Panc1 (cell line): ENCODE data around the gene USH2A. TPM values are rescaled to one million over a fixed set of nuclear protein-coding genes. Genes with fewer than 3 reads are reported as not detected.

ENCODE experiments used
- ATAC-seq: fragments of 200-7000 bp; cut with Tn5 transposase; 2 replicates; pipeline ENCODE4 v1.9.1; 2020; ENCODE audit warnings: mild to moderate bottlenecking, moderate library complexity
- BruUV-seq: library from RNA; stranded (reverse); fragments of 400-500 nt; replicated peaks from 2 replicates; lab custom pipeline; 2021; lab: Mats Ljungman, UMichigan
- CTCF ChIA-PET: fragments of 300-600 bp; sonication (Branson Sonifier 250); formaldehyde crosslinking; loops from one replicate; lab custom pipeline; 2022; ENCODE audit warnings: antibody characterized with exemption; lab: Charles Lee
- POLR2A ChIA-PET: fragments of 300-600 bp; sonication (Branson Sonifier 250); formaldehyde crosslinking; loops from one replicate; lab custom pipeline; 2022; ENCODE audit warnings: antibody characterized with exemption; lab: Charles Lee
- DNase-seq: peaks from one replicate; pipeline ENCODE4 v3.0.0-alpha.2; 2010; ENCODE audit warnings: low read depth, low spot score
- H3K27ac ChIP-seq: 2 replicates; pipeline ENCODE4 v1.5.1; 2011; ENCODE audit warnings: mild to moderate bottlenecking, low read length, inconsistent platforms
- H3K27me3 ChIP-seq: fragments of 200-500 bp; sonication (Bioruptor generic); 2 replicates; pipeline ENCODE4 v1.6.0; 2014; ENCODE audit warnings: low read length, inconsistent platforms; ENCODE audit not compliant: control insufficient read depth, insufficient read depth
- H3K36me3 ChIP-seq: fragments of 200-500 bp; sonication (Bioruptor generic); 2 replicates; pipeline ENCODE4 v1.5.1; 2014; ENCODE audit warnings: inconsistent platforms, mild to moderate bottlenecking, low read length, moderate library complexity; ENCODE audit not compliant: control insufficient read depth, insufficient read depth
- H3K4me1 ChIP-seq: 2 replicates; pipeline ENCODE4 v1.5.1; 2011; ENCODE audit warnings: inconsistent platforms, mild to moderate bottlenecking, low read length, moderate library complexity; ENCODE audit not compliant: control insufficient read depth, insufficient read depth
- H3K4me3 ChIP-seq, 2 experiments: 2 replicates each; pipeline ENCODE4 v1.5.1; 2011 to 2012; ENCODE audit warnings: low read depth in 2 of 2, low read length in 2 of 2, mild to moderate bottlenecking in 2 of 2, inconsistent platforms in 1 of 2, moderate library complexity in 1 of 2
- H3K9me3 ChIP-seq: fragments of 200-500 bp; sonication (Bioruptor generic); 2 replicates; pipeline ENCODE4 v1.5.1; 2014; ENCODE audit warnings: low read depth, mild to moderate bottlenecking, inconsistent platforms, low read length, moderate library complexity; ENCODE audit not compliant: control insufficient read depth, insufficient read depth
- CTCF ChIP-seq: fragments of 450-650 bp; IDR thresholded peaks from 2 replicates; pipeline ENCODE4 v1.5.1; 2017; ENCODE audit warnings: mild to moderate bottlenecking
- POLR2AphosphoS5 ChIP-seq: IDR thresholded peaks from 2 replicates; pipeline ENCODE4 v1.6.1; 2012; ENCODE audit warnings: mild to moderate bottlenecking, low read depth, low read length, moderate library complexity
- REST ChIP-seq, 2 experiments: IDR thresholded peaks; 2 replicates each; pipeline ENCODE4 v1.6.1; 2011 to 2012; ENCODE audit warnings: low read depth in 2 of 2, control low read depth in 1 of 2, low read length in 1 of 2, mild to moderate bottlenecking in 1 of 2, moderate library complexity in 1 of 2; ENCODE audit not compliant: insufficient read depth in 1 of 2
- SIN3A ChIP-seq: IDR thresholded peaks from 2 replicates; pipeline ENCODE4 v1.6.1; 2012; ENCODE audit warnings: low read depth, mild to moderate bottlenecking, low read length, moderate library complexity, borderline replicate concordance; ENCODE audit not compliant: insufficient read depth
- TCF7L2 ChIP-seq: IDR thresholded peaks from 2 replicates; pipeline ENCODE4 v1.6.1; 2011; ENCODE audit warnings: mild to moderate bottlenecking, low read depth, low read length, inconsistent platforms
- in situ Hi-C: cut with HindIII; loops from 2 replicates; pipeline ENCODE4 v1.10.0; 2016; ENCODE audit warnings: low sequenced_read_pairs, low pct_unique_long_range_greater_than_20kb
- intact Hi-C: fragments of 100-400 bp; cut with micrococcal nuclease; formaldehyde crosslinking; loops from one replicate; pipeline ENCODE4 v1.10.0; 2022; ENCODE audit not compliant: unreplicated experiment
- total RNA-seq: library from RNA; stranded (reverse); gene quantifications from one replicate; pipeline ENCODE4 v1.2.1, GENCODE V29; 2021; ENCODE audit not compliant: unreplicated experiment

USH2A gene
- total RNA-seq, 1 experiment from 2014 or later: not detected

- Histone ChIP-seq H3K9me3 (no peaks in the 10 kb centered on the region; the same call in 1 of the 2 replicates), H3K4me3 (no peak overlapping the region), H3K36me3 (no peaks in the 10 kb centered on the region), H3K27me3 (no peaks in the 10 kb centered on the region), H3K27ac (no peak overlapping the region), H3K4me1 (no peaks in the 10 kb centered on the region)
- intact Hi-C loops (no loop called here), in situ Hi-C loops (no loop called here)
- DNase-seq: no peak
- ChIA-PET CTCF (no interaction called here), POLR2A (no interaction called here)
- no peak for ATAC-seq
- BruUV-seq: no TSS peak
- no peak for TF ChIP-seq TCF7L2
- no peak for TF ChIP-seq REST (IDR thresholded peaks at IDR 0.05; ENCODE audit: insufficient read depth in 1 of 2, low read depth in 2 of 2, low read length in 1 of 2)
- no peak for TF ChIP-seq CTCF
- TF ChIP-seq SIN3A: no peak
- TF ChIP-seq POLR2AphosphoS5: no peak
These were observed 236.4 kb downstream of the USH2A start for GRCh38 chr1:216186816-216187215.

GRCh38 chr1:216186141-216186540 lies 237.1 kb downstream of the USH2A start:
- POLR2A ChIA-PET: no interaction called here
- H3K27ac ChIP-seq: no peak overlapping the region
- ATAC-seq: no peak
- no peak for DNase-seq
- TF ChIP-seq SIN3A (no peak), CTCF (no peak), POLR2AphosphoS5 (no peak), REST (IDR thresholded peaks at IDR 0.05; ENCODE audit: insufficient read depth in 1 of 2, low read depth in 2 of 2, low read length in 1 of 2) (no peak), TCF7L2 (no peak)
- CTCF ChIA-PET: no interaction called here
- no peaks in the 10 kb centered on the region for H3K36me3 ChIP-seq
- BruUV-seq: no TSS peak
- no peaks in the 10 kb centered on the region for H3K4me1 ChIP-seq
- in situ Hi-C loops (no loop called here), intact Hi-C loops (no loop called here)
- no peaks in the 10 kb centered on the region; the same call in 1 of the 2 replicates for H3K9me3 ChIP-seq
- H3K4me3 ChIP-seq: no peak overlapping the region
- H3K27me3 ChIP-seq: no peaks in the 10 kb centered on the region
